Adrenal gland (tissue), 12 donors: Measurements from ENCODE around the gene GPR173. TPM values are rescaled to one million over a fixed set of nuclear protein-coding genes. Genes with fewer than 3 reads are reported as not detected.

Experiments used
- DNase-seq, 7 donors: peaks; one replicate each; pipeline ENCODE4 v3.0.0-alpha.2; 2019 to 2020
- H3K27ac ChIP-seq, 5 donors: fragments of 200-600 bp; sonication (generic) in 4 of 5; 1 replicate in 3 of 5; 2 replicates in 2 of 5; pipeline versions ENCODE4 v1.5.1 to v1.8.0; 2016 to 2020; ENCODE audit warnings: mild to moderate bottlenecking in 1 of 5
- H3K27me3 ChIP-seq: fragments of 200-600 bp; 2 replicates; pipeline ENCODE4 v1.8.0; 2021
- H3K36me3 ChIP-seq, 2 donors: fragments of 200-600 bp; replicated peaks in 1 of 2; 1 replicate in 1 of 2; 2 replicates in 1 of 2; pipeline versions ENCODE4 v1.5.1 to v1.8.0; 2018 to 2022
- H3K4me1 ChIP-seq, 2 donors: fragments of 200-600 bp; replicated peaks in 1 of 2; 1 replicate in 1 of 2; 2 replicates in 1 of 2; pipeline versions ENCODE4 v1.5.1 to v1.8.0; 2018 to 2021
- H3K4me3 ChIP-seq, 4 donors: fragments of 200-600 bp; sonication (generic) in 3 of 4; one replicate each; pipeline ENCODE4 v1.5.1; 2016 to 2018
- H3K9me3 ChIP-seq, 3 donors: fragments of 200-600 bp; sonication (generic) in 1 of 3; replicated peaks in 1 of 3; 1 replicate in 2 of 3; 2 replicates in 1 of 3; pipeline versions ENCODE4 v1.5.1 to v1.8.0; 2016 to 2021
- CTCF ChIP-seq, 6 experiments: fragments of 450-650 bp in 4 of 6; fragments of 200-600 bp in 2 of 6; sonication (generic) in 1 of 6; IDR thresholded peaks; 1 replicate in 5 of 6; 2 replicates in 1 of 6; pipeline versions ENCODE4 v1.5.1 to v1.8.0; 2016 to 2021; ENCODE audit warnings: antibody characterized with exemption in 6 of 6, mild to moderate bottlenecking in 2 of 6, moderate library complexity in 1 of 6
- POLR2A ChIP-seq, 2 donors: fragments of 450-650 bp; IDR thresholded peaks; one replicate each; pipeline ENCODE4 v1.6.1; 2017; ENCODE audit warnings: antibody characterized with exemption in 2 of 2, mild to moderate bottlenecking in 2 of 2, moderate library complexity in 1 of 2
- WGBS, 4 donors: extraction: QIAGEN DNeasy Blood & Tissue Kit in 2 of 4; methylation state at CpG; one replicate each; pipeline versions ENCODE4 v1.1.5 to v1.1.7; 2013 to 2017; 5-methylcytosine and 5-hydroxymethylcytosine counted together
- intact Hi-C, 2 donors: fragments of 100-400 bp; cut with DNase I; formaldehyde crosslinking; loops; one replicate each; pipeline versions ENCODE4 v1.14.1 to v1.15.0; 2022 to 2023
- polyA plus RNA-seq, 3 donors: library from polyadenylated mRNA; stranded (reverse); fragments of 200-250 nt in 2 of 3; fragments of 350-450 nt in 1 of 3; fragmentation: Illumina TruSeq in 1 of 3; extraction: RNeasy Lipid Tissue Mini Kit (QIAGEN cat#74804) in 1 of 3; gene quantifications; one replicate each; pipeline ENCODE4 v1.2.3, GENCODE V29; 2013 to 2014
- small RNA-seq, 2 donors: library from RNA; depleted of rRNA; stranded (forward); fragments of <200 nt; gene quantifications; one replicate each; pipeline ENCODE3, GENCODE V24; 2016
- total RNA-seq, 9 donors: library from RNA; depleted of rRNA in 4 of 9; stranded (reverse); fragments of >200 nt in 4 of 9; fragments of 120-200 nt in 1 of 9; fragmentation: NEBNext Ultra II Directional in 1 of 9; extraction: Animal tissue kit (Norgen Biotek cat#: 25700) in 1 of 9; gene quantifications; one replicate each; pipeline versions ENCODE4 v1.1.0 to v1.2.4, GENCODE V29; 2013 to 2023
- donor health status: healthy with polysubstance abuse.
- donor health status: Bipolar disorder and iron deficiency.
- donor health status: DM: yes; HTN: yes; CAD: no.
- donor health status: DM: no; HTN: no; CAD: no.
- donor health status: DM: no; HTN: no; CAD: no.
- donor health status: DM: yes; HTN: yes; CAD: no.

Gene GPR173
- total and polyA plus RNA-seq, 12 donors = 0.61 to 5.0 (median 2.3) TPM

DNA sequence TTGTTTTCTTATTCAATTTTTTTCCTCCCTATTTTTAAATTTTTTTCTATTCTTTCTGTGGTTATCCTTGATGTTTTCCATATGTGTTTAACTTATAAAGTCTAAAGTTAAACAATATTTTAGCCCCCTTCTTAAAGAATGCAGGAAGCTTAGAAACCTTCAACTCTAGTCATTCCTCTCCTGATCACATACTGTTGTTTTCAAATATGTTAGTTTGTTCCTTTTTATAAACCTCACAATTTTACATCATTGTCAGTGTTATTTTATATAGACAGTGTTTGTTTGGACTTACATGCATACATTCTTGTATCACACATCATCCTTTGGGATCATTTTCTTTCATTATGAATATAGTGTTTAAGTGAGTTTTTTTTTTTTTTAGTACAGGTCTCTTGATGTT, 76.9 kb downstream of the GPR173 start:
- intact Hi-C loops = no loop called here
- Histone ChIP-seq H3K4me1 (no peaks in the 10 kb centered on the region), H3K9me3 (no peaks in the 10 kb centered on the region), H3K27ac (no peak overlapping the region), H3K36me3 (no peaks in the 10 kb centered on the region), H3K27me3 (no peaks in the 10 kb centered on the region), H3K4me3 (no peak overlapping the region)
- DNase-seq = no peak
- no peak for TF ChIP-seq CTCF (IDR thresholded peaks at IDR 0.05)
- TF ChIP-seq POLR2A (IDR thresholded peaks at IDR 0.05) = no peak

DNA sequence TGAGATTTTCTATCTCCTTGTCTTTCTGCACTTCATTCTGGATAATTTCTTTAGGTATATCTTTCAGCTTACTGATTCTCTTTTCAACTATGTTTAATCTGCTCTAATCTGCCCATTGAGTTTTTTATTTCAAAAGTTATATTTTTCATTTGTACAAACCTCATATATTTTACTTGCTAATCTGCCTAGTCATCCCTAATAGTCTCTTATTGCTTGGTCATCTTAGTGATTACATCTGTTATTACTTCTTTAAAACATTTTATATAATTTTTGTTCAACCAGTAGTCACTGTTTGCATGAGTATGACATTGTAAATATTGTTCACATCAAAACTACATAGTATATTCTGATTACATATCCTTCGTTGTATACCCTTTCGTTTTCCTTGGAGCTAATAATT, 77.8 kb downstream of the GPR173 start:
- Histone ChIP-seq H3K27ac (no peak overlapping the region), H3K4me3 (no peak overlapping the region), H3K4me1 (no peaks in the 10 kb centered on the region), H3K36me3 (no peaks in the 10 kb centered on the region), H3K27me3 (no peaks in the 10 kb centered on the region), H3K9me3 (no peaks in the 10 kb centered on the region)
- intact Hi-C loops = no loop called here
- 79 to 100% (median 86%) methylated on average over 2 of the region's 2 CpGs for WGBS, 4 donors
- no peak for DNase-seq
- no peak for TF ChIP-seq CTCF (IDR thresholded peaks at IDR 0.05)
- TF ChIP-seq POLR2A (IDR thresholded peaks at IDR 0.05) = no peak

GRCh38 chrX:53128097-53128749, 79.6 kb downstream of the GPR173 start:
- Histone ChIP-seq H3K27ac (no peak overlapping the region), H3K27me3 (peaks cover 7% of the 10 kb centered on the region), H3K4me1 (no peaks in the 10 kb centered on the region), H3K4me3 (no peak overlapping the region), H3K9me3 (no peaks in the 10 kb centered on the region), H3K36me3 (no peaks in the 10 kb centered on the region)
- intact Hi-C loops = no loop called here
- no peak for TF ChIP-seq POLR2A (IDR thresholded peaks at IDR 0.05)
- TF ChIP-seq CTCF (IDR thresholded peaks at IDR 0.05) = no peak
- WGBS, 4 donors = 71 to 94% (median 77%) methylated on average over 3 of the region's 3 CpGs
- DNase-seq = no peak

Small RNA genes lying within 50 kb of the gene (small RNA-seq; reads per million reads assigned to genes)
- gene AL591212.2 = 0 reads per million in 2 donors

Other genes starting within 250 kb of the GPR173 start
- not detected for gene XAGE5, start 237.5 kb upstream of the GPR173 start, total RNA-seq
- gene XAGE5, start 237.5 kb upstream of the GPR173 start, polyA plus RNA-seq = not detected
- gene XAGE3, start 180.7 kb upstream of the GPR173 start, total RNA-seq = not detected
- not detected for gene XAGE3, start 180.7 kb upstream of the GPR173 start, polyA plus RNA-seq
- 10 to 100 TPM in 6 of 9 donors, 1 to 10 TPM in 3; 2.1 to 34.0 (median 25.7) TPM for gene FAM156B, start 151.5 kb upstream of the GPR173 start, total RNA-seq
- 100 to 1,000 TPM in 2 of 3 donors, 1 to 10 TPM in 1; 7.3 to 203 (median 193) TPM for gene FAM156B, start 151.5 kb upstream of the GPR173 start, polyA plus RNA-seq
- gene FAM156A, start 90.3 kb upstream of the GPR173 start, total RNA-seq = 10 to 100 TPM in 8 of 9 donors, 1 to 10 TPM in 1; 4.4 to 37.9 (median 23.0) TPM
- gene FAM156A, start 90.3 kb upstream of the GPR173 start, polyA plus RNA-seq = 10 to 100 TPM; 14.6 to 56.0 (median 34.5) TPM
- 100 to 1,000 TPM in 2 of 9 donors, 10 to 100 TPM in 7; 35.5 to 107 (median 85.5) TPM for gene TSPYL2, start 33.6 kb downstream of the GPR173 start, total RNA-seq
- gene TSPYL2, start 33.6 kb downstream of the GPR173 start, polyA plus RNA-seq = 100 to 1,000 TPM; 168 to 536 (median 308) TPM
- gene KANTR, start 45.4 kb downstream of the GPR173 start, total RNA-seq = 10 to 100 TPM in 4 of 9 donors, 1 to 10 TPM in 5; 4.1 to 21.2 (median 7.6) TPM
- 10 to 100 TPM in 2 of 3 donors, 1 to 10 TPM in 1; 3.6 to 27.8 (median 12.5) TPM for gene KANTR, start 45.4 kb downstream of the GPR173 start, polyA plus RNA-seq
- gene KDM5C, start 176.4 kb downstream of the GPR173 start, total RNA-seq = 100 to 1,000 TPM in 5 of 9 donors, 10 to 100 TPM in 4; 42.9 to 143 (median 109) TPM
- 10 to 100 TPM; 40.7 to 86.2 (median 43.3) TPM for gene KDM5C, start 176.4 kb downstream of the GPR173 start, polyA plus RNA-seq
- 10 to 100 TPM in 8 of 9 donors, 1 to 10 TPM in 1; 2.4 to 56.1 (median 37.5) TPM for gene IQSEC2, start 232.8 kb downstream of the GPR173 start, total RNA-seq
- gene IQSEC2, start 232.8 kb downstream of the GPR173 start, polyA plus RNA-seq = 10 to 100 TPM; 18.4 to 67.9 (median 58.3) TPM